Stimulated activated naive CD8-positive, alpha-beta T cell treated with anti-CD3 and anti-CD28 coated beads, Interleukin-15, Interleukin-2, amounts not matched to agents 100 ng/mL and 50 ng/mL, for 24 hours (primary cell): ENCODE measurements around the gene FLYWCH2.

Experiments used
- H3K27ac Mint-ChIP-seq: one replicate; pipeline ENCODE4 v1.8.0; 2021; ENCODE audit warnings: mild to moderate bottlenecking, mixed read lengths
- H3K27me3 Mint-ChIP-seq: one replicate; pipeline ENCODE4 v1.8.0; 2021; ENCODE audit warnings: mixed read lengths
- H3K36me3 Mint-ChIP-seq: one replicate; pipeline ENCODE4 v1.8.0; 2021; ENCODE audit warnings: low read depth, mixed read lengths
- H3K4me1 Mint-ChIP-seq: one replicate; pipeline ENCODE4 v1.8.0; 2021; ENCODE audit warnings: low read depth, mixed read lengths
- H3K4me3 Mint-ChIP-seq: one replicate; pipeline ENCODE4 v1.8.0; 2021; ENCODE audit warnings: mild to moderate bottlenecking, mixed read lengths
- H3K9me3 Mint-ChIP-seq: one replicate; pipeline ENCODE4 v1.8.0; 2021; ENCODE audit warnings: mixed read lengths

FLYWCH2 gene

GRCh38 chr16:2846511-2847310 lies 36.3 kb upstream of the FLYWCH2 start:
- H3K36me3 Mint-ChIP-seq: peaks cover 3% of the 10 kb centered on the region
- H3K4me3 Mint-ChIP-seq: no peak overlapping the region
- no peak overlapping the region for H3K27ac Mint-ChIP-seq

GRCh38 chr16:2848933-2849725 lies 33.9 kb upstream of the FLYWCH2 start:
- peaks cover 4% of the 10 kb centered on the region for H3K9me3 Mint-ChIP-seq
- peaks cover 16% of the 10 kb centered on the region for H3K4me1 Mint-ChIP-seq
- H3K4me3 Mint-ChIP-seq: no peak overlapping the region
- H3K27me3 Mint-ChIP-seq: peaks cover 6% of the 10 kb centered on the region
- no peak overlapping the region for H3K27ac Mint-ChIP-seq
- H3K36me3 Mint-ChIP-seq: no peaks in the 10 kb centered on the region

More at GRCh38 chr16:2846511-2847310, 36.3 kb upstream of the FLYWCH2 start:
- H3K9me3 Mint-ChIP-seq: no peaks in the 10 kb centered on the region
- H3K4me1 Mint-ChIP-seq: peaks cover 28% of the 10 kb centered on the region
- peaks cover 6% of the 10 kb centered on the region for H3K27me3 Mint-ChIP-seq

- Mint-ChIP-seq H3K9me3 (peaks cover 11% of the 10 kb centered on the region), H3K36me3 (peaks cover 5% of the 10 kb centered on the region), H3K27ac (no peak overlapping the region), H3K27me3 (peaks cover 9% of the 10 kb centered on the region), H3K4me3 (no peak overlapping the region), H3K4me1 (peaks cover 6% of the 10 kb centered on the region)
Measured at GRCh38 chr16:2852003-2852730, 30.8 kb upstream of the FLYWCH2 start.

DNA sequence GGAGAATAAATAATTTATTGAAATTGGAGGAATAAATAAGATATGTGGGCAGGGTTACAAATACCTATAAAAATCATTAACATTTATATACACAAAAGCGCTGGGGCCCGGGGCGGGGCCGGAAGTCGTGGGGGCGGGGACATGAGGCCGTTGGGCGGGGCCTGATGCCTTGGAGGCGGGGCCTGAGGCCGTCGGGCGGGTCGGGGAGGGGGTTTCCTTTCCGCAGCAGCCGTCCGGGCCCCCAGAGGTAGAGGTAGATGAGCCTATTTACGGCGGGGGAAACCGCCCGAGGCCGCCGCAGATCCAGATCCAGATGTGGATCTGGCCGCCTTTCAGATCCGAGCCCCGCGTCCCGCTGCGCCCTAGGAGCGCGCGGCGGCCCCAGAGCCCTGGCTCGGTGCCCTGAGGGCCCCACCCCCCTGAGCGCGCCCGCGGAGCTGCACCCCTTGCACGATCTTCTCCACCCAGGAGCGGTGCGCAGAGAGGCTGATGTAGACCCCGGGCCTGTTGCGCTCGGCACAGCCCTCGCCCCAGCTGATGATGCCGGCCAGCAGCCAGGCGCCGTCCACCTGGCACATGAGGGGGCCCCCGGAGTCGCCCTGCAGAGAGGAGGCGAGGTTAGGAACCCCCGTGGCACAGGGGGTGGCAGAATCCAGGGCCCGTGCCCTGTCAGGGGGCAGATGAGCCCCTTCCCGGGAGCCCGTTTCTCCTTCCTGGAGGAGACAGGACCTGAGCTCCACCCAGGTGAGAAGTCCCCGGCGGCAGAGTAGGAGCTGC lies 30.1 kb upstream of the FLYWCH2 start:
- Mint-ChIP-seq H3K4me3 (no peak overlapping the region), H3K36me3 (peaks cover 5% of the 10 kb centered on the region), H3K9me3 (peaks cover 11% of the 10 kb centered on the region), H3K27me3 (peaks cover 14% of the 10 kb centered on the region), H3K27ac (no peak overlapping the region), H3K4me1 (peaks cover 6% of the 10 kb centered on the region)

DNA sequence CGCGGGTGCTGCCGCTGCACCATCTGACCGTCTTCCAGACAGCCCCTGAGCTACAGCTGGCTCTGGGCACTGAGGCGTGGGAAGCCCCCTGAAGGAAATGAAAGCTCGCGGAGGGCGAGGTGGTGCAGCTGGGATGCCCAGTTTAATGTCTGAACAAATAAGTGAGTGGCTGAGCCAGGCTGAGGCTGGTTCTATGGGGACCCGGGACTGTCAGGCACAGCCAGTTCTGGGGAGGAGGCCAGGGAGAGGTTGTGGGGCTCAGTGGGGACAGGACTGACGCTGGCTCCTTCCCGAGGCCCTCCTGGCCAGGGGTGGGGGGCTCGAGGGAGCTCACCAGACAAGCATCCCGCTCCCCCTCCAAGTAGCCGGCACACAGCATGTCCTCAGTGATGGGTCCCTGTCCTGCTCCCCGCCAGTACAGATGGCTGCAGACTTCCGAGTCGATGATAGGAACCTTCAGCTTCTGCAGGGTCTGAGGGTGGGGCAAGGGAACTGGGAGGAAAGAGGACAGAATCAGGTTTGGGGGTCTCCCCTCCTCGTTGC lies 29.4 kb upstream of the FLYWCH2 start:
- no peak overlapping the region for H3K4me3 Mint-ChIP-seq
- no peak overlapping the region for H3K27ac Mint-ChIP-seq
- H3K27me3 Mint-ChIP-seq: peaks cover 14% of the 10 kb centered on the region
- peaks cover 5% of the 10 kb centered on the region for H3K36me3 Mint-ChIP-seq
- H3K9me3 Mint-ChIP-seq: peaks cover 11% of the 10 kb centered on the region
- peaks cover 5% of the 10 kb centered on the region for H3K4me1 Mint-ChIP-seq

- H3K27me3 Mint-ChIP-seq: peaks cover 11% of the 10 kb centered on the region
- H3K36me3 Mint-ChIP-seq: peaks cover 5% of the 10 kb centered on the region
- H3K4me3 Mint-ChIP-seq: no peak overlapping the region
- peaks cover 11% of the 10 kb centered on the region for H3K9me3 Mint-ChIP-seq
- no peak overlapping the region for H3K27ac Mint-ChIP-seq
- H3K4me1 Mint-ChIP-seq: peaks cover 5% of the 10 kb centered on the region
Measured at GRCh38 chr16:2854700-2855309, 28.2 kb upstream of the FLYWCH2 start.

GRCh38 chr16:2855536-2855935 lies 27.5 kb upstream of the FLYWCH2 start:
- Mint-ChIP-seq H3K9me3 (peaks cover 11% of the 10 kb centered on the region), H3K27me3 (peaks cover 11% of the 10 kb centered on the region), H3K4me1 (peaks cover 5% of the 10 kb centered on the region), H3K27ac (no peak overlapping the region), H3K4me3 (no peak overlapping the region), H3K36me3 (peaks cover 5% of the 10 kb centered on the region)

DNA sequence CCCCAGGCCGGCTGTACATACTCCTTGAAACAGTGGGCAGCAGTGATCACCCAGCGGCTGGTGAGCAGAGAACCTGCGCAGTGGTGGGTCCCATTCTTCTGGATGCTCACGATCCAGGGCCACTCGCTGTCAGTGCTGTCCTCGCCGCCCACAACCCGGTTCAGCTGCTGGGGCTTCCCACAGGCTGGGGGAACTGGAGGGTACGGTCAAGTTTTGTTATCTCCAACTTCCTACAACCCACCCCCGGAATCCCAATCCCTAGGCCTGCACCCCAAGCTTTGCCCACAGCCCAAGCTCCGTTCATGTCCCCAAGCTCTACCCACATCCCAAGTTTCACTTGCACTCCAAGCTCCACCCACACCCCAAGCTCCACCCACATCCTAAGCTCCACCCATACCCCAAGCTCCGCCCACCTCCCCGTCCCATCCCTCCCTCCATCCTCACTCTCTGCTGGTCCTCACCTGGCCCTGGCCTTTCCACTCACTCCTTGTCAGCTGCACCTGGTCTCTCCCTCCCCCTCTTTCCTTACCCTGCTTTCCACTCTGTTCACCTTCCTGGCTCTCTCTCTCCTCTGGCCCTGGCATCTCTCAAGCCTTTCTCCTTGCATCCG lies 26.8 kb upstream of the FLYWCH2 start:
- Mint-ChIP-seq H3K4me1 (peaks cover 5% of the 10 kb centered on the region), H3K27me3 (peaks cover 11% of the 10 kb centered on the region), H3K36me3 (peaks cover 5% of the 10 kb centered on the region), H3K9me3 (peaks cover 12% of the 10 kb centered on the region), H3K27ac (no peak overlapping the region), H3K4me3 (no peak overlapping the region)

GRCh38 chr16:2856686-2857450 lies 26.1 kb upstream of the FLYWCH2 start:
- H3K36me3 Mint-ChIP-seq: peaks cover 5% of the 10 kb centered on the region
- H3K4me1 Mint-ChIP-seq: peaks cover 5% of the 10 kb centered on the region

DNA sequence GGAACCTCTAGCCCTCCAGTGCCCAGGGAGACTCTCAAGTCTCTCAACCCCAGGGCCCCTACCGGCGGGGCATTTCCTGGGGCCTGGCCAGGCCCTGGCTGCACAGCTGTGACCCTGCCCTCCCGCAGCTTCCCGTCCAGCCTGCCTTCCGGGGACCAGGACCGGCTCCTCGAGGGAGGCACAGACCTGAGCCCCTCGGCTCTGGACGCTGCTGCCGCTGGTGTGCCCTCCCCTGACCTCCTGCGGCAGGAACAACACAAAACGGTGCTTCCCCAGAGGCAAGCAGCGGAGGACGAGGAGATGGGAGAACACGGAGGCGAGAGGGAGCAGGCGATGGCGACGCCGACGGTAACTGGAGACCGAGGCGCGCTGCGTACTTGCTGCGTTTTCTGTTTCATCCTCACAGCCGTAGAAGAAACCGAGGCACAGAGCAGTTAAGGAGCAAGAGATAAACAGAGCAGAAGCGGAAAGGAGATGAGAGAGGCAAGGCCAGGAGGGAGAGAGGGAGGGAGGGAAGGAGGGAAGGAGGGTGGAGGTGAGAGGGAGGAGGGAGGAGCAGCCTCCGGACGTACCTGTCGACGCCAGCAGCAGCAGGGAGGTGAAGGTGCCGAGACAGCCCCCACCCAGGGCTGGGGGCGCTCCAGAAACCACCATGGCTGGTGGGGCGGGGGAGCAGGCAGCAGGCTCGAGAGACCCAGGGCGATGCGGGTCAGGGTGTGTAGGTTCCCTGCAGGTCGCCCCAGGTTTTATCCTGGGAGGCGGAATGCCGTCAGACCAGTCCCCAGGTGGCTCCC lies 25.4 kb upstream of the FLYWCH2 start, which contains the start of gene PRSS22:
Gene PRSS22, minus strand, starts transcription at position 720 of the 794 bp plus-strand sequence. Its CDS starts 66 bp downstream, at position 654.
- Mint-ChIP-seq H3K9me3 (peaks cover 16% of the 10 kb centered on the region), H3K36me3 (peaks cover 5% of the 10 kb centered on the region), H3K27ac (no peak within 1 kb of the TSS), H3K27me3 (peaks cover 11% of the 10 kb centered on the region), H3K4me1 (peaks cover 5% of the 10 kb centered on the region), H3K4me3 (peak within 1 kb of the TSS; percentile 76)

More at GRCh38 chr16:2856686-2857450, 26.1 kb upstream of the FLYWCH2 start:
- no peak overlapping the region for H3K4me3 Mint-ChIP-seq
- peaks cover 11% of the 10 kb centered on the region for H3K27me3 Mint-ChIP-seq
- H3K27ac Mint-ChIP-seq: no peak overlapping the region
- peaks cover 16% of the 10 kb centered on the region for H3K9me3 Mint-ChIP-seq

DNA sequence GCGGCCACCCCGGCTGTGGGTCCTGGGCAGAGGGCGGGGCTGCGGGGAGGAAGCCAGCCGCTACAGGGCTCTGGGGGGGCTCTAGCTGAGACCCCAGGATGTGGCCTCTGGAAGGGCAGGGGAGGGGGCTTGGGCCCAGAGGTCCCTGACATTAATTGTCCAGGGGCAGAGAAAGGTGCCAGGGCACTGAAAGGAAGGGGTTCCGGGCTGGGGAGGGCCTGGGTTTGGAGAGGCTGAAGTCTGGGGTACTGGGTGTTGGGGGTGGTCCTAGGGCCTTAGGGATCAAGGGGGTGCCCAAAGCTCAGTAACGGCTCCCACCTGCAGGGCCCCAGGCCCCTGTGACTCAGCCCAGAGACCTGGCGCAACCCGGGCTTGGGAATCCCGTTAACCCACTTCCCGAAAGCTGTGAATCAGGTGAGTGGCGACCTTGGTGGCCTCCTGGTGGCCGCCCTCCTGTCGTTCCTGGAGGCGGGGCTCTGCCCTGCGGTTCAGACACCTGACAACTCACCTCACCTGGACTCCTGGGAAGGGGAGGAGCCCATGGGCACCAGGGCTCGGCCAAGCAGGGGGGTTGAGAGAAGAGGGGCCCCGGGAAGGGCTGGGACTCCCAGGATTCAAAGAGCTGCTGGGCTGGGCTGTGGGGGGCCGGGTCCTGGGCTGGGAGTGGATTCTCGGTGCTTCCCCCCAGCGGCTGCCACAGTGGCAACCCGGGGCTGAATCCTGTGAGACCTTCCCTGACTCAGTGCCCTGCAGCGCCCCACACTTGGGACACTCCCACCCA lies 24.6 kb upstream of the FLYWCH2 start:
- H3K27me3 Mint-ChIP-seq: peaks cover 11% of the 10 kb centered on the region
- no peak overlapping the region for H3K4me3 Mint-ChIP-seq
- peaks cover 16% of the 10 kb centered on the region for H3K9me3 Mint-ChIP-seq
- H3K4me1 Mint-ChIP-seq: peaks cover 5% of the 10 kb centered on the region
- H3K36me3 Mint-ChIP-seq: peaks cover 5% of the 10 kb centered on the region
- no peak overlapping the region for H3K27ac Mint-ChIP-seq
